ENCODE data around the gene CDC42EP4.

GRCh38 chr17:73286863-73287296, 24.9 kb downstream of the CDC42EP4 start:
- no peak for TF ChIP-seq BHLHE40 (IDR thresholded peaks at IDR 0.05; ENCODE audit: borderline replicate concordance in 1 of 2, low read depth in 2 of 2, low read length in 1 of 2)
- no peak for TF ChIP-seq POLR2A (IDR thresholded peaks at IDR 0.05; ENCODE audit: low read depth, low read length)
- no peak for TF ChIP-seq BCL3 (IDR thresholded peaks at IDR 0.05; ENCODE audit: borderline replicate concordance, insufficient read depth, low read depth, low read length, poor library complexity, severe bottlenecking)
- TF ChIP-seq JUNB (IDR thresholded peaks at IDR 0.05): no peak
- no peak for TF ChIP-seq TCF7 (IDR thresholded peaks at IDR 0.05; ENCODE audit: borderline replicate concordance)

Data from GM12878 (cell line).